Tibial artery (tissue), 4 donors: Measurements from ENCODE around the gene PNMA6E.

ENCODE experiments used
- DNase-seq, 2 donors: peaks; one replicate each; pipeline ENCODE4 v3.0.0-alpha.2; 2019
- H3K27ac ChIP-seq, 2 donors: fragments of 200-600 bp; sonication (generic) in 1 of 2; 1 replicate in 1 of 2; 2 replicates in 1 of 2; pipeline ENCODE4 v1.5.1; 2018 to 2019; ENCODE audit warnings: mild to moderate bottlenecking in 1 of 2
- H3K27me3 ChIP-seq, 2 donors: fragments of 200-600 bp; sonication (generic) in 1 of 2; one replicate each; pipeline versions ENCODE4 v1.5.1 to v1.6.0; 2016 to 2019
- H3K36me3 ChIP-seq, 3 donors: fragments of 200-600 bp; sonication (generic) in 2 of 3; one replicate each; pipeline ENCODE4 v1.5.1; 2016 to 2019; ENCODE audit warnings: mild to moderate bottlenecking in 2 of 3
- H3K4me1 ChIP-seq, 4 donors: fragments of 200-600 bp; sonication (generic) in 2 of 4; 1 replicate in 3 of 4; 2 replicates in 1 of 4; pipeline ENCODE4 v1.5.1; 2016 to 2019
- H3K4me3 ChIP-seq, 2 donors: fragments of 200-600 bp; sonication (generic) in 1 of 2; 1 replicate in 1 of 2; 2 replicates in 1 of 2; pipeline ENCODE4 v1.5.1; 2018 to 2019; ENCODE audit warnings: mild to moderate bottlenecking in 2 of 2
- H3K9me3 ChIP-seq, 3 donors: fragments of 200-600 bp; sonication (generic) in 1 of 3; one replicate each; pipeline ENCODE4 v1.5.1; 2016 to 2019
- intact Hi-C: fragments of 100-400 bp; cut with DNase I; formaldehyde crosslinking; loops from one replicate; pipeline ENCODE4 v1.15.0; 2023; ENCODE audit warnings: low total_unique reads
- TF ChIP-seq, protein P1 (sequence below), 2 experiments: fragments of 200-600 bp in 1 of 2; fragments of 450-650 bp in 1 of 2; IDR thresholded peaks; one replicate each; pipeline ENCODE4 v1.5.1; 2017 to 2019; ENCODE audit warnings: antibody characterized with exemption in 2 of 2, mild to moderate bottlenecking in 1 of 2, moderate library complexity in 1 of 2

The PNMA6E gene

DNA sequence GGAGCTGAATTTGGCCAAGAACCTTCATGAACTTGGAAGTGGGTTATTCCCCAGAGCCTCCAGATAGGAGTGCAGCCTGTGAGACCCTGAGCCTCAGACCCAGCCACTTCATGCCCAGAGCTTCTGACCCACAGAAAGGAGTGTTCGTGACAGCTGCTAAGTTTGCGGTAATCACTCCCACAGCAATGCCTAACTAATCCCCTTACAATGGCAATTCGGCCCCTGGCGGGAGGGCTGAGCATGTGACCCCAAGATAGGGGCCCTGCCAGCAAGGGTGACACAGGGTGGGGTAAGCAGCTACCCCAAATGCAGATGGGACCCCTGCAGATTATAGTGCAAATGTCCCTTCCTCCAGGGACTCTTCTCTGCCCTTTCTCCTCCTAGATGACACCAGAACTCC, 22.5 kb downstream of the PNMA6E start:
- Histone ChIP-seq H3K9me3 (no peaks in the 10 kb centered on the region), H3K27ac (no peak overlapping the region), H3K36me3 (no peaks in the 10 kb centered on the region), H3K4me3 (no peak overlapping the region), H3K4me1 (peaks cover 0 to 4% (median 0%) of the 10 kb centered on the region in 4 donors), H3K27me3 (no peaks in the 10 kb centered on the region)
- intact Hi-C loops = no loop called here
- TF ChIP-seq, protein P1, sequence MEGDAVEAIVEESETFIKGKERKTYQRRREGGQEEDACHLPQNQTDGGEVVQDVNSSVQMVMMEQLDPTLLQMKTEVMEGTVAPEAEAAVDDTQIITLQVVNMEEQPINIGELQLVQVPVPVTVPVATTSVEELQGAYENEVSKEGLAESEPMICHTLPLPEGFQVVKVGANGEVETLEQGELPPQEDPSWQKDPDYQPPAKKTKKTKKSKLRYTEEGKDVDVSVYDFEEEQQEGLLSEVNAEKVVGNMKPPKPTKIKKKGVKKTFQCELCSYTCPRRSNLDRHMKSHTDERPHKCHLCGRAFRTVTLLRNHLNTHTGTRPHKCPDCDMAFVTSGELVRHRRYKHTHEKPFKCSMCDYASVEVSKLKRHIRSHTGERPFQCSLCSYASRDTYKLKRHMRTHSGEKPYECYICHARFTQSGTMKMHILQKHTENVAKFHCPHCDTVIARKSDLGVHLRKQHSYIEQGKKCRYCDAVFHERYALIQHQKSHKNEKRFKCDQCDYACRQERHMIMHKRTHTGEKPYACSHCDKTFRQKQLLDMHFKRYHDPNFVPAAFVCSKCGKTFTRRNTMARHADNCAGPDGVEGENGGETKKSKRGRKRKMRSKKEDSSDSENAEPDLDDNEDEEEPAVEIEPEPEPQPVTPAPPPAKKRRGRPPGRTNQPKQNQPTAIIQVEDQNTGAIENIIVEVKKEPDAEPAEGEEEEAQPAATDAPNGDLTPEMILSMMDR (IDR thresholded peaks at IDR 0.05) = no peak
- no peak for DNase-seq

DNA sequence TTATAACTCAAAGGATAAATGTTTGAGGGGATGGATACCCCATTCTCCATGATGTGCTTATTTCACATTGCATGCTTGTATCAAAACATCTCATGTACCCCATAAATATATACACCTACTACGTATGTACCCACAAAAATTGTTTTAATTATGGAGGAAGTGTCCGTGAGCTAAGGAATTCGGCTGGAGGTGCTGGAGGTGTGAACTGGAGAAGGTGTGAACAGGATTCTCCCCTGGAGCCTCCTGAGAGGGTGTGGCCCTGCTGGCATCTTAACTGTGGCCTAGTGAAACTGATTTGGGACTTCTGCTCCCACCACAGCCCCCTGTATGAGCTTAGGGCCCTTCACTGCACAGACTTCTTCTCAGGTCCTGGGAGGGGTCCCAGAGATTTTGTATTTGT, 23.4 kb downstream of the PNMA6E start:
- DNase-seq = no peak
- H3K4me3 ChIP-seq = no peak overlapping the region
- no peaks in the 10 kb centered on the region for H3K36me3 ChIP-seq
- H3K27me3 ChIP-seq = no peaks in the 10 kb centered on the region
- intact Hi-C loops = no loop called here
- TF ChIP-seq, protein P1 (IDR thresholded peaks at IDR 0.05) = no peak
- H3K4me1 ChIP-seq = peaks cover 0 to 4% (median 0%) of the 10 kb centered on the region in 4 donors
- no peaks in the 10 kb centered on the region for H3K9me3 ChIP-seq
- no peak overlapping the region for H3K27ac ChIP-seq

DNA sequence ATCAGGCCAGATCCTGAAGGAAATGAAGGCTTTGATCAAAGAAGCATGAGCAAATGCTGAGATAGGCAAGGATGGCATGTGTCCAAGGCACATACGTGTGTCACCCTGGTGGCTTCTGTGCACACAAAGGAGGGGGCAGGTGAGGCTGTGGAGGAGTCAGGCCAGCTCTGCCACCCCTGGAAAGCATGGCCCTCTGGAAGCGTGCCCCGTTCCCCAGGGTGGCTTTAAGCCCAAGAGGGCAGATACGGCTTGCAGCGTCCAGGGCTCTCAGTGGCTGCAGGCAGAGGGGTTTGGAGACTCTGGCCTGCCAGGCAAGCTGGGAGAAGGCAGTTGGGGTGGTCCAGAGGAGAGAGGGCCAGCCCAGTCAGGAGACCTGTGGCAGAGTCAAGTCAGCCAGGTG, 25.6 kb downstream of the PNMA6E start:
- Histone ChIP-seq H3K27ac (no peak overlapping the region), H3K4me3 (no peak overlapping the region), H3K4me1 (no peaks in the 10 kb centered on the region), H3K27me3 (no peaks in the 10 kb centered on the region), H3K9me3 (no peaks in the 10 kb centered on the region), H3K36me3 (no peaks in the 10 kb centered on the region)
- TF ChIP-seq, protein P1 (IDR thresholded peaks at IDR 0.05) = no peak
- intact Hi-C loops = no loop called here
- DNase-seq = no peak

DNA sequence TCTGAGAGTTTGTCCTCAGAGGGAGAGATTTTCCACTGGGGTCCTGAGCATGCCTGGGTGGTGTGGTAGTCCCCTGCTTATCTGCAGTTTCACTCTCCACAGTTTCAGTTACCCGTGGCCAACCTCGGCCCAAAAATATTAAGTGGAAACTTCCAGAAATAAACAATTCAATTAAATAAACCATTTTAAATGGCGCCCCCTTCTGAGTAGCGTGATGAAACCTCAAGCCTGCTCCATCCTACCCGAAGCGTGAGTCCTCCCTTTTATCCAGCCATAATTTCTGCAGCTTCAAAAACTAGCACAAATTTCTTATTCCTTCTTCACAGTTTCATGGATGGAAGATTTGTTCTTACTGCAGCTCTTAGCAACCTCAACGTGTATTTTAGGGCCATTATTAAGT, 26.7 kb downstream of the PNMA6E start:
- no peak overlapping the region for H3K27ac ChIP-seq
- no peaks in the 10 kb centered on the region for H3K36me3 ChIP-seq
- no peaks in the 10 kb centered on the region for H3K4me1 ChIP-seq
- intact Hi-C loops = no loop called here
- no peak for DNase-seq
- H3K4me3 ChIP-seq = no peak overlapping the region
- no peaks in the 10 kb centered on the region for H3K27me3 ChIP-seq
- H3K9me3 ChIP-seq = no peaks in the 10 kb centered on the region
- TF ChIP-seq, protein P1 (IDR thresholded peaks at IDR 0.05) = no peak

DNA sequence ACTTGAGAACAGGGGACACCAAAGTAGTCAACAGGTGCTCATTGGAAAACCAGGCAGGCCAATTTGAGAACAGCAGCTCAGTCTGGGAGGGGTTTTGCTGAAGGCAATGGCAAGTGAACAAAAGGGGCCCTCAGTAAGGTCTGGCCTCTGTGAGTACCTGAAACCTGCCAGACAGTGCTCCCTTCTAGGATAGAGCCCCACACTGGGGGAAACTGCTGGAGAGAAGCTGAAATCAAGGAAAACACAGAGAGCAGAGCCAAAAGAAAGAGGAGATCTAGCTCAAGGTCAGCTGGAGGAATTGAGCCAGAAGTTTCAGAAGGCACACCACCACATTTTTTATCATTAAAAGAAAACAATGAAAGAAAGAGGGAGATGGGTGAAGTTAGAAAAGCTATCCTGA, 28.2 kb downstream of the PNMA6E start:
- Histone ChIP-seq H3K27ac (no peak overlapping the region), H3K4me3 (no peak overlapping the region), H3K27me3 (no peaks in the 10 kb centered on the region), H3K4me1 (no peaks in the 10 kb centered on the region), H3K9me3 (no peaks in the 10 kb centered on the region), H3K36me3 (no peaks in the 10 kb centered on the region)
- no peak for DNase-seq
- TF ChIP-seq, protein P1 (IDR thresholded peaks at IDR 0.05) = no peak
- intact Hi-C loops = no loop called here

DNA sequence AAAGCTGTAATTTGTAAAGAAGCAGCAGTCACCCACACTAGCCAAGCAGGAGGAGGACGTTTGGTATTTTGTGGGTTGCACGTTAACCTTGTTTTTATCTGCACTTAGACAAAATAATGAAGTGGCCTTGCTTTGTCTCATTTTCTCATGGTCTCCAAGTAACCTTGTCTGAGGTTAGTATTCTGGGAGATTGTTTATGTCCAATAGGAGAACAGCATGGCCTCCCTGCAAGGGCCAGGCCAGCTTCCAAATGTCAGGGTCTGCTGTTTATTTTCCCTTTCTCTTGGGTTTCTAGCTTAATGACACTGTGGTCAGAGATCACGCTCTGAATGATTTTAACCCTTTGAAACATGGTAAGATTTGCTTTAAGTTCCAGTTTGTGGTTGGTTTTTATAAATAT, 29.9 kb downstream of the PNMA6E start:
- no peak for DNase-seq
- Histone ChIP-seq H3K9me3 (no peaks in the 10 kb centered on the region), H3K4me3 (no peak overlapping the region), H3K27ac (no peak overlapping the region), H3K36me3 (no peaks in the 10 kb centered on the region), H3K4me1 (no peaks in the 10 kb centered on the region), H3K27me3 (no peaks in the 10 kb centered on the region)
- TF ChIP-seq, protein P1 (IDR thresholded peaks at IDR 0.05) = no peak
- intact Hi-C loops = no loop called here
